Hepatocyte (in vitro differentiated cells): ENCODE data around the gene MRPL48. TPM values are rescaled to one million over a fixed set of nuclear protein-coding genes. Genes with fewer than 3 reads are reported as not detected.

ENCODE experiments used
- DNase-seq: peaks from one replicate; pipeline ENCODE4 v3.0.0-alpha.2; 2016; ENCODE audit warnings: low spot score
- H2AFZ ChIP-seq: fragments of 200-600 bp; sonication (generic); 2 replicates; pipeline ENCODE4 v1.6.0; 2016; ENCODE audit warnings: antibody characterized with exemption, mild to moderate bottlenecking
- H3K27ac ChIP-seq: fragments of 200-600 bp; sonication (generic); 2 replicates; pipeline ENCODE4 v1.5.1; 2016; ENCODE audit warnings: mild to moderate bottlenecking
- H3K27me3 ChIP-seq: fragments of 200-600 bp; sonication (generic); 2 replicates; pipeline ENCODE4 v1.6.1; 2016
- H3K36me3 ChIP-seq: fragments of 200-600 bp; sonication (generic); replicated peaks from 2 replicates; pipeline ENCODE4 v1.5.1; 2016; ENCODE audit warnings: low read depth; ENCODE audit not compliant: insufficient read depth
- H3K4me1 ChIP-seq: fragments of 200-600 bp; sonication (generic); 2 replicates; pipeline ENCODE4 v1.5.1; 2016; ENCODE audit warnings: mild to moderate bottlenecking, moderate library complexity; ENCODE audit not compliant: insufficient read depth
- H3K4me2 ChIP-seq: fragments of 200-600 bp; sonication (generic); 2 replicates; pipeline ENCODE4 v1.6.0; 2016
- H3K4me3 ChIP-seq: fragments of 200-600 bp; sonication (generic); 2 replicates; pipeline ENCODE4 v1.5.1; 2016; ENCODE audit warnings: mild to moderate bottlenecking
- H3K79me2 ChIP-seq: fragments of 200-600 bp; sonication (generic); 2 replicates; pipeline ENCODE4 v1.6.0; 2017; ENCODE audit warnings: mild to moderate bottlenecking
- H3K9me2 ChIP-seq: fragments of 200-600 bp; sonication (generic); replicated peaks from 2 replicates; pipeline ENCODE4 v1.6.0; 2017; ENCODE audit warnings: mild to moderate bottlenecking; ENCODE audit not compliant: insufficient read depth
- H3K9me3 ChIP-seq: fragments of 200-600 bp; sonication (generic); 2 replicates; pipeline ENCODE4 v1.5.1; 2016; ENCODE audit warnings: low read depth, mild to moderate bottlenecking
- H4K20me1 ChIP-seq: fragments of 200-600 bp; sonication (generic); 2 replicates; pipeline ENCODE4 v1.6.0; 2016; ENCODE audit warnings: mild to moderate bottlenecking; ENCODE audit not compliant: insufficient read depth, poor library complexity, severe bottlenecking
- CTCF ChIP-seq: fragments of 200-600 bp; sonication (generic); IDR thresholded peaks from 2 replicates; pipeline ENCODE4 v1.5.1; 2016; ENCODE audit warnings: antibody characterized with exemption, mild to moderate bottlenecking; ENCODE audit not compliant: poor library complexity
- EZH2 ChIP-seq: fragments of 200-600 bp; sonication (generic); IDR thresholded peaks from 2 replicates; pipeline ENCODE4 v1.6.1; 2016; ENCODE audit warnings: antibody characterized with exemption, mild to moderate bottlenecking, borderline replicate concordance
- EZH2phosphoT487 ChIP-seq: fragments of 200-600 bp; sonication (generic); IDR thresholded peaks from one replicate; pipeline ENCODE4 v1.6.1; 2018; ENCODE audit warnings: antibody characterized with exemption, mild to moderate bottlenecking, low read depth, moderate library complexity; ENCODE audit not compliant: unreplicated experiment, severe bottlenecking
- WGBS: methylation state at CpG from one replicate; pipeline ENCODE4 v1.1.6; 2016; ENCODE audit warnings: low lambda C conversion rate; ENCODE audit errors: missing lambda C conversion rate; 5-methylcytosine and 5-hydroxymethylcytosine counted together
- polyA plus RNA-seq: library from polyadenylated mRNA; unstranded; fragments of >200 nt; fragmentation: Nextera tagmentation; extraction: Ambion mirVana; gene quantifications from 2 replicates; pipeline ENCODE4 v1.2.1, GENCODE V29; 2016
- total RNA-seq: library from RNA; depleted of rRNA; stranded (reverse); fragments of >200 nt; gene quantifications from 2 replicates; pipeline ENCODE4 v1.2.3, GENCODE V29; 2014

Gene MRPL48
- total and polyA plus RNA-seq, 2 experiments from 2014 or later: 25.9 to 59.1 TPM

GRCh38 chr11:73870261-73870660 lies 82.6 kb downstream of the MRPL48 start:
- H3K27me3 ChIP-seq: no peaks in the 10 kb centered on the region
- no peaks in the 10 kb centered on the region for H4K20me1 ChIP-seq
- 72% methylated on average over 3 of the region's 3 CpGs for WGBS
- no peak for DNase-seq
- no peaks in the 10 kb centered on the region for H3K9me3 ChIP-seq
- H3K4me2 ChIP-seq: no peak overlapping the region
- H3K4me3 ChIP-seq: no peak overlapping the region
- H2AFZ ChIP-seq: no peak overlapping the region
- H3K4me1 ChIP-seq: peaks cover 13% of the 10 kb centered on the region
- no peak overlapping the region for H3K27ac ChIP-seq
- H3K9me2 ChIP-seq: no peaks in the 10 kb centered on the region
- peaks cover 17% of the 10 kb centered on the region for H3K79me2 ChIP-seq
- H3K36me3 ChIP-seq: no peaks in the 10 kb centered on the region
- TF ChIP-seq EZH2phosphoT487 (no peak), EZH2 (no peak), CTCF (no peak)

- H3K79me2 ChIP-seq: peaks cover 33% of the 10 kb centered on the region
- no peak overlapping the region for H2AFZ ChIP-seq
- H3K9me3 ChIP-seq: no peaks in the 10 kb centered on the region
- H3K4me1 ChIP-seq: peaks cover 14% of the 10 kb centered on the region
- H3K27ac ChIP-seq: no peak overlapping the region
- no peak overlapping the region for H3K4me3 ChIP-seq
- H3K9me2 ChIP-seq: no peaks in the 10 kb centered on the region
- no peaks in the 10 kb centered on the region for H3K27me3 ChIP-seq
- no peaks in the 10 kb centered on the region for H3K36me3 ChIP-seq
- no peaks in the 10 kb centered on the region for H4K20me1 ChIP-seq
- WGBS: 99% methylated on average over 9 of the region's 9 CpGs
- no peak for TF ChIP-seq CTCF
- TF ChIP-seq EZH2phosphoT487: no peak
- TF ChIP-seq EZH2: no peak
- DNase-seq: no peak
- no peak overlapping the region for H3K4me2 ChIP-seq
These were observed 85.2 kb downstream of the MRPL48 start for GRCh38 chr11:73872749-73873357.

- Histone ChIP-seq H3K4me2 (peak overlapping the region; percentile 75), H3K9me2 (no peaks in the 10 kb centered on the region), H3K27ac (peak overlapping the region; percentile 96), H3K4me3 (peak overlapping the region; percentile 37), H3K79me2 (peaks cover 40% of the 10 kb centered on the region), H3K9me3 (no peaks in the 10 kb centered on the region), H4K20me1 (no peaks in the 10 kb centered on the region), H2AFZ (no peak overlapping the region), H3K27me3 (no peaks in the 10 kb centered on the region), H3K4me1 (peaks cover 15% of the 10 kb centered on the region), H3K36me3 (no peaks in the 10 kb centered on the region)
- DNase-seq: no peak
- WGBS: 100% methylated on average over 1 of the region's 1 CpG
- TF ChIP-seq EZH2: no peak
- TF ChIP-seq EZH2phosphoT487: no peak
- no peak for TF ChIP-seq CTCF
These were observed 87.7 kb downstream of the MRPL48 start for GRCh38 chr11:73875380-73875779.
